ENCODE data around the gene TTC12.
A peak's percentile ranks its signal among the peaks of the same experiment; 100 is the strongest.

The TTC12 gene

DNA sequence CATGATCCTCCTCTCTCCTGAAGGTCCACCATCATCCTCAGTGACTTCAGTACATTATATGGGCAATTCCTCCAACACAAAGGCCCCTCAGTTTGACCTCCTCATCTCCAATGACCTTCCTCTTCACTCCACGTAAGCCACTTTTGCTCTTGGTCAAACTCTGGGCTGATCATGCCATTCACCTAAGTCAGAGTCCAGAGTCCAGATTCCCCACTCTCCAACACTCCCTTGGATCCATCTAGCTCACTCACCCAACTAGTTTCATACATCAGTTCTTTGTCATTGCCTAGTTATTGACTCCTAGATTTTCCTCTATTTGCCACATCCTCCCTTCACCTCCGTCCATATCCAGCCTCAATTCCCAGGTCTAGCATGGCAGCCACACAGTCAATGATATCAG lies 30.5 kb upstream of the TTC12 start:
- DNase-seq (ENCODE audit: low read depth) = no peak
- no peak overlapping the region for H3K4me3 ChIP-seq (replicated peaks; ENCODE audit: low read depth, low read length)
- TF ChIP-seq, protein P1, sequence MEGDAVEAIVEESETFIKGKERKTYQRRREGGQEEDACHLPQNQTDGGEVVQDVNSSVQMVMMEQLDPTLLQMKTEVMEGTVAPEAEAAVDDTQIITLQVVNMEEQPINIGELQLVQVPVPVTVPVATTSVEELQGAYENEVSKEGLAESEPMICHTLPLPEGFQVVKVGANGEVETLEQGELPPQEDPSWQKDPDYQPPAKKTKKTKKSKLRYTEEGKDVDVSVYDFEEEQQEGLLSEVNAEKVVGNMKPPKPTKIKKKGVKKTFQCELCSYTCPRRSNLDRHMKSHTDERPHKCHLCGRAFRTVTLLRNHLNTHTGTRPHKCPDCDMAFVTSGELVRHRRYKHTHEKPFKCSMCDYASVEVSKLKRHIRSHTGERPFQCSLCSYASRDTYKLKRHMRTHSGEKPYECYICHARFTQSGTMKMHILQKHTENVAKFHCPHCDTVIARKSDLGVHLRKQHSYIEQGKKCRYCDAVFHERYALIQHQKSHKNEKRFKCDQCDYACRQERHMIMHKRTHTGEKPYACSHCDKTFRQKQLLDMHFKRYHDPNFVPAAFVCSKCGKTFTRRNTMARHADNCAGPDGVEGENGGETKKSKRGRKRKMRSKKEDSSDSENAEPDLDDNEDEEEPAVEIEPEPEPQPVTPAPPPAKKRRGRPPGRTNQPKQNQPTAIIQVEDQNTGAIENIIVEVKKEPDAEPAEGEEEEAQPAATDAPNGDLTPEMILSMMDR (IDR thresholded peaks at IDR 0.05; ENCODE audit: low read length, missing control alignments) = no peak

DNA sequence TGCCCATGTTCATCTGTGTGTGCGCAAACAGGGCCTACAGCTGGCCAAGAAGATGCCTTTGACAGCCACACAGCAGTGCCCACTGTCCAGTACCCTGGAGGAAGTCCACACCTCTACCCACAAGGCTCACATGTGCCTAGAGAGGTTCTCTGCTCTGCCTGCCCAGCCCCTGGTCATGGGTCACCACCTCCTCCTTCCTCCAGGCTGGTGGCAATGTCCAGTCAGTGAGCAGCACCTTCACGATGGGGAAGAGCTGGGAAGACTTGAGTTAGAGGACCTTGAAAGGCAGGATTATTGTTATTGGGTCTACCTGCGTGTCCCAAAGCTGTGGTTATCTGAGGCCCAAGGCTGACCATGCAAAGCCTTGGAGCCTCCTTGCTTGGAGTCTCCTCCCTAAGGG lies 28.4 kb upstream of the TTC12 start:
- no peak for DNase-seq (ENCODE audit: low read depth)
- TF ChIP-seq, protein P1 (IDR thresholded peaks at IDR 0.05; ENCODE audit: low read length, missing control alignments) = no peak
- no peak overlapping the region for H3K4me3 ChIP-seq (replicated peaks; ENCODE audit: low read depth, low read length)

GRCh38 chr11:113286509-113287497 lies 27.6 kb upstream of the TTC12 start:
- TF ChIP-seq, protein P1 (IDR thresholded peaks at IDR 0.05; ENCODE audit: low read length, missing control alignments) = no peak
- peak; percentile 19 for DNase-seq (ENCODE audit: low read depth)
- H3K4me3 ChIP-seq (replicated peaks; ENCODE audit: low read depth, low read length) = no peak overlapping the region

DNA sequence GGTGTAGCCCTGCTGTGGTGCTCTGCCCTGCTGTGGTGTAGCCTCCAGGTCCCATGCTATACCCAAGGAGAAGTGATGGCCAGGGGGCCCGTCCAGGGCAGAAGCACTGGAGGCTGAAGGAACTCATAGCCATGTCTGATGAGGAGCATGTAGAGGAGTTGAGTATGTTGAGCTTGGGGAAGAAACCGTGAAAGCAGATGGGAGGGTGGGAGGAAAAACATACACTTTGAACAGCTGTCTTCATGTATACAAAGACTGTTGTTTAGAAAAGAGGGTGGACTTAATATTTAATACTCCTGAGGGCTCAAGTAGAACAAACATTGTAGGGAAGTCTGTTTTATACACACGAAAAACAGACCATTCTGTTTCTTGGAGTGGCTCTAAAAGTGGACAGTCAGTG lies 26.6 kb upstream of the TTC12 start:
- no peak overlapping the region for H3K4me3 ChIP-seq (replicated peaks; ENCODE audit: low read depth, low read length)
- TF ChIP-seq, protein P1 (IDR thresholded peaks at IDR 0.05; ENCODE audit: low read length, missing control alignments) = no peak
- DNase-seq (ENCODE audit: low read depth) = no peak

DNA sequence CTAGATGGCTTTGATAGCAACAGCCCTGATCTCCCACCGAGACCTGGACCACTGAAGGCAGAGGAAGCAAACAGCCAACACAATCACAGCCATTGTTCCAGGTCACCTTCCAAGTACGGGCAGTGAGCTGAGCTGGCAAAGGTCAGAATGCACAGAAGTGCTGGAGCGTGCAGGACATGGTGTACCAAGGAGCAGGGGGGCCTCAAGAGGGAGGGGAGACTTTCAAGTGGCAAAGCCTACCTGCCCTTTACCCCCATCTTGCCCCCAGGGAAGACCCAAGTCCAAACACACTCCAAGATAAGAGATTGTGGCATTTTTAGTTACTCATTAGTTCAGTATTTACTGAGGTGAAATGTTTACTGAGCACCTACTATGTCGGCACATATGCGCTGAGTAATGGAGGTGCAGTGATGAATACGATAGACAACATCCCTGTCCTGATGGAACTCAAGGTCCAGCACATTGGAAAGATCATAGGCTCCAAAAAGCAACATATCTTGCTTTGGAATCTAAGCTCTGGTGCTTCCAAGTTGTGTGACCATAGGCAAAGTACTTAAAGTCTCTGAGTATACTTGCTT lies 26.0 kb upstream of the TTC12 start:
- TF ChIP-seq, protein P1 (IDR thresholded peaks at IDR 0.05; ENCODE audit: low read length, missing control alignments) = no peak
- H3K4me3 ChIP-seq (replicated peaks; ENCODE audit: low read depth, low read length) = no peak overlapping the region
- DNase-seq (ENCODE audit: low read depth) = no peak

DNA sequence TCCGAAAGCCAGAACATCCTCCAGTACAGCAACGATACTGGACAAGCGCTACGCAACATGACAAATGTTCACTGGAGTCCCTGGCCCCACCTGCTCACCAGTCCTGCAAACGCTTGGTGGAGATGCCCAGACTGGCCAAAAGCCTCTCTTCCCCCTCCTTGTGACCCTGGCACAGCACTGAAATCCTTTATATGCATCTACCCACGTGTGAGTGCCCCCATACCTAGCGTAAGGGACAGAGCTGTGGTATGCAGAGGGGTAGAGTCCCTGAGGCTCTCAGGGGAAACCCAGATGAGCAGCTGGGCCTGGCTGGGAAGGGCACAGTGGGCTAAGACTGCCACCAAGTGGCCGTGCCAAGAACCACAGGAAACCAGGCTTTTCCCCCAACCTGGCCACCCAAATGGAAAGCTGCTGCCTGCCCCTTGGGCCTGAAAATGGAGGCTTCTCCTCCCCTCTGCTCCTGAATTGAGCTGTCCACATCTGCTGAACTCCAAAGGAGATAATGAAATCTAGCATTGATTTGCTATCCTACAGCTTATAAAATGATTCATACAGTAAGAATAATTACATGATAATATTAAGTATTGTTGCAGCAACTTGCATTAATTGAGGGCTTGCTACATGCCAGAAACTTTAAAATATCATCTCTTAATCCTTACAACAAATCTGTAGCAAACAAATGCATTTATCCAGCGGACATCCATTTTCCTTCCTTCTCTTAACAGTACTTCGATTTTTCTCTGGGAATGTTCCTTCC lies 24.8 kb upstream of the TTC12 start:
- DNase-seq (ENCODE audit: low read depth) = peak; percentile 64
- no peak overlapping the region for H3K4me3 ChIP-seq (replicated peaks; ENCODE audit: low read depth, low read length)
- TF ChIP-seq, protein P1 (IDR thresholded peaks at IDR 0.05; ENCODE audit: low read length, missing control alignments) = peak; percentile 97

Data from fibroblast of pulmonary artery (primary cell).